Choroid plexus epithelial cell (primary cell): Measurements from ENCODE around the gene ZNF821.
A peak's percentile ranks its signal among the peaks of the same experiment; 100 is the strongest.

Experiments
- DNase-seq: peaks from one replicate; pipeline ENCODE4 v3.0.0-alpha.2; 2010; ENCODE audit warnings: low read depth
- H3K4me3 ChIP-seq: 2 replicates; pipeline ENCODE4 v1.5.1; 2011; ENCODE audit warnings: low read depth, mild to moderate bottlenecking, control low read depth, low read length, moderate library complexity
- TF ChIP-seq, protein P1 (sequence below): conservative IDR thresholded peaks from 2 replicates; pipeline ENCODE4 v1.5.1; 2011; ENCODE audit warnings: low read depth, mild to moderate bottlenecking, control low read depth, inconsistent platforms, low read length, moderate library complexity

The ZNF821 gene

GRCh38 chr16:71903608-71904007 lies 19.6 kb upstream of the ZNF821 start:
- TF ChIP-seq, protein P1, sequence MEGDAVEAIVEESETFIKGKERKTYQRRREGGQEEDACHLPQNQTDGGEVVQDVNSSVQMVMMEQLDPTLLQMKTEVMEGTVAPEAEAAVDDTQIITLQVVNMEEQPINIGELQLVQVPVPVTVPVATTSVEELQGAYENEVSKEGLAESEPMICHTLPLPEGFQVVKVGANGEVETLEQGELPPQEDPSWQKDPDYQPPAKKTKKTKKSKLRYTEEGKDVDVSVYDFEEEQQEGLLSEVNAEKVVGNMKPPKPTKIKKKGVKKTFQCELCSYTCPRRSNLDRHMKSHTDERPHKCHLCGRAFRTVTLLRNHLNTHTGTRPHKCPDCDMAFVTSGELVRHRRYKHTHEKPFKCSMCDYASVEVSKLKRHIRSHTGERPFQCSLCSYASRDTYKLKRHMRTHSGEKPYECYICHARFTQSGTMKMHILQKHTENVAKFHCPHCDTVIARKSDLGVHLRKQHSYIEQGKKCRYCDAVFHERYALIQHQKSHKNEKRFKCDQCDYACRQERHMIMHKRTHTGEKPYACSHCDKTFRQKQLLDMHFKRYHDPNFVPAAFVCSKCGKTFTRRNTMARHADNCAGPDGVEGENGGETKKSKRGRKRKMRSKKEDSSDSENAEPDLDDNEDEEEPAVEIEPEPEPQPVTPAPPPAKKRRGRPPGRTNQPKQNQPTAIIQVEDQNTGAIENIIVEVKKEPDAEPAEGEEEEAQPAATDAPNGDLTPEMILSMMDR: no peak
- no peak overlapping the region for H3K4me3 ChIP-seq
- DNase-seq: no peak

- TF ChIP-seq, protein P1: no peak
- DNase-seq: no peak
- no peak overlapping the region for H3K4me3 ChIP-seq
Measured at GRCh38 chr16:71902656-71903365, 18.8 kb upstream of the ZNF821 start.

- TF ChIP-seq, protein P1: no peak
- DNase-seq: no peak
- H3K4me3 ChIP-seq: no peak overlapping the region
Measured at GRCh38 chr16:71899171-71899570, 15.2 kb upstream of the ZNF821 start.

DNA sequence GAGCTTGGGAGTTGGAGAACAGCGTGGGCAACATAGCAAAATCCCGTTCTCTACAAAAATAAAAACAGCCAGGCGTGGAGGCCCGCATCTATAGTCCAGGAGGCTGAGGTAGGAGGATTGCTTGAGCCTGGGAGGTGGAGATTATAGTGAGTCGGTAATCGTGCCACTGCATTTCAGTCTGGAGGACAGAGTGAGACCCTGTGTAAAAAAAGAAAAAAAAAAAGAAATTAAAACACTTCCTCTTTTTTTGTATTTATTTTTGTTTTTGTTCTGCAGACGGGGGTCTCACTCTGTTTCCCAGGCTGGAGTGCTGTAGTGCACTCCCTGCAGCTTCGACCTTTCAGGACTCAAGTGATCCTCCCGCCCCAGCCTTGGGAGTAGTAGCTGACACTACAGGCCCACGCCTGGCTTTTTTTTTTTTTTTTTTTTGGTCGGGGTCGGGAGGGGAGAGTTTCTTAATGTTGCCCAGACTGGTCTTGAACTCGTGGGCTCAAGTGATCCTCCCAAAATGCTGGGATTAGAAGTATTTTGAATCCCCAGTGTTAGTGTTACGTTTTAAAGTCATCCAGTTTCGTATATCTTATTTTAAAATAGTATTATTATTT lies 12.9 kb upstream of the ZNF821 start:
- no peak for DNase-seq
- H3K4me3 ChIP-seq: peak overlapping the region; percentile 96
- TF ChIP-seq, protein P1: no peak

GRCh38 chr16:71895679-71896365 lies 11.8 kb upstream of the ZNF821 start:
- TF ChIP-seq, protein P1: no peak
- DNase-seq: peak; percentile 67
- H3K4me3 ChIP-seq: peak overlapping the region; percentile 96

GRCh38 chr16:71894921-71895678 lies 11.1 kb upstream of the ZNF821 start, which contains the start of gene IST1:
Gene IST1 (plus strand): TSS chr16:71895531. CDS start chr16:71915641, 20,110 bp downstream.
- H3K4me3 ChIP-seq: peak within 1 kb of the TSS; percentile 96
- DNase-seq: peak; percentile 99
- TF ChIP-seq, protein P1: no peak
